OCI-LY7 (cell line): ENCODE data around the gene LY6G6C. TPM values are rescaled to one million over a fixed set of nuclear protein-coding genes. Genes with fewer than 3 reads are reported as not detected.
A peak's percentile ranks its signal among the peaks of the same experiment; 100 is the strongest.

Experiments used
- BruUV-seq: library from RNA; stranded (reverse); fragments of 400-500 nt; replicated peaks from 2 replicates; lab custom pipeline; 2021; lab: Mats Ljungman, UMichigan
- CTCF ChIA-PET: fragments of 300-600 bp; sonication (Branson Sonifier 250); formaldehyde crosslinking; loops from one replicate; lab custom pipeline; 2022; ENCODE audit warnings: antibody characterized with exemption; ENCODE audit not compliant: unreplicated experiment; lab: Charles Lee
- POLR2A ChIA-PET: fragments of 300-600 bp; sonication (Branson Sonifier 250); formaldehyde crosslinking; loops from one replicate; lab custom pipeline; 2022; ENCODE audit warnings: antibody characterized with exemption; lab: Charles Lee
- DNase-seq: peaks from one replicate; pipeline ENCODE4 v3.0.0-alpha.2; 2015; ENCODE audit warnings: low spot score
- H2AFZ ChIP-seq: fragments of 200-600 bp; sonication (generic), shearing (Covaris generic); 2 replicates; pipeline ENCODE4 v1.6.1; 2014; ENCODE audit warnings: mild to moderate bottlenecking, antibody characterized with exemption, low read length, moderate library complexity
- H3K27ac ChIP-seq: fragments of 200-600 bp; sonication (generic); 2 replicates; pipeline ENCODE4 v1.5.1; 2014; ENCODE audit warnings: mixed run types, low read depth, mild to moderate bottlenecking, moderate library complexity, low read length, inconsistent platforms; ENCODE audit not compliant: poor library complexity, severe bottlenecking
- H3K36me3 ChIP-seq: fragments of 200-600 bp; sonication (generic); 2 replicates; pipeline ENCODE4 v1.6.1; 2014; ENCODE audit warnings: mild to moderate bottlenecking, antibody characterized with exemption, low read length, moderate library complexity, mixed read lengths; ENCODE audit not compliant: insufficient read depth
- H3K4me1 ChIP-seq: fragments of 200-600 bp; sonication (generic); 2 replicates; pipeline ENCODE4 v1.5.1; 2014; ENCODE audit warnings: mild to moderate bottlenecking, low read length; ENCODE audit not compliant: insufficient read depth, poor library complexity, severe bottlenecking
- H3K4me2 ChIP-seq: fragments of 200-600 bp; sonication (generic); 2 replicates; pipeline ENCODE4 v1.6.1; 2014; ENCODE audit warnings: mild to moderate bottlenecking, low read length
- H3K4me3 ChIP-seq: fragments of 200-600 bp; sonication (generic); 2 replicates; pipeline ENCODE4 v1.5.1; 2014; ENCODE audit warnings: mild to moderate bottlenecking, low read depth, low read length; ENCODE audit not compliant: poor library complexity, severe bottlenecking
- H3K79me2 ChIP-seq: fragments of 200-600 bp; sonication (generic); 2 replicates; pipeline ENCODE4 v1.6.1; 2016; ENCODE audit warnings: low read depth, mild to moderate bottlenecking, low read length, moderate library complexity, mixed read lengths; ENCODE audit not compliant: insufficient read depth
- H3K9me2 ChIP-seq: fragments of 200-600 bp; sonication (generic); 2 replicates; pipeline ENCODE4 v1.6.1; 2016; ENCODE audit warnings: mild to moderate bottlenecking, low read length, mixed read lengths; ENCODE audit not compliant: insufficient read depth
- H3K9me3 ChIP-seq: fragments of 200-600 bp; sonication (generic); 2 replicates; pipeline ENCODE4 v1.6.1; 2014; ENCODE audit warnings: mild to moderate bottlenecking, mixed run types, low read length, mixed read lengths
- H4K20me1 ChIP-seq: fragments of 200-600 bp; sonication (generic); 2 replicates; pipeline ENCODE4 v1.6.1; 2014; ENCODE audit warnings: mild to moderate bottlenecking, antibody characterized with exemption, low read length, moderate library complexity, mixed read lengths; ENCODE audit not compliant: insufficient read depth
- EZH2phosphoT487 ChIP-seq: fragments of 200-600 bp; sonication (generic); IDR thresholded peaks from 2 replicates; pipeline ENCODE4 v1.6.1; 2018; ENCODE audit warnings: low read depth, borderline replicate concordance, mild to moderate bottlenecking, mixed run types, antibody characterized with exemption, low read length, moderate library complexity, mixed read lengths
- intact Hi-C: fragments of 100-400 bp; cut with micrococcal nuclease; formaldehyde crosslinking; loops from one replicate; pipeline ENCODE4 v1.10.0; 2022; ENCODE audit not compliant: unreplicated experiment
- total RNA-seq, 2 experiments: library from RNA; depleted of rRNA in 1 of 2; stranded (reverse); fragments of >200 nt in 1 of 2; shearing (Covaris generic) in 1 of 2; gene quantifications; 2 replicates each; pipeline ENCODE4 v1.2.3, GENCODE V29; 2014 to 2022
- TF ChIP-seq, protein P1 (sequence below): fragments of 200-600 bp; sonication (generic); conservative IDR thresholded peaks from 2 replicates; pipeline ENCODE4 v1.5.1; 2014; ENCODE audit warnings: mild to moderate bottlenecking, antibody characterized with exemption, low read length, moderate library complexity, mixed read lengths

Gene LY6G6C
- total RNA-seq, 2 experiments from 2014 or later = not detected

DNA sequence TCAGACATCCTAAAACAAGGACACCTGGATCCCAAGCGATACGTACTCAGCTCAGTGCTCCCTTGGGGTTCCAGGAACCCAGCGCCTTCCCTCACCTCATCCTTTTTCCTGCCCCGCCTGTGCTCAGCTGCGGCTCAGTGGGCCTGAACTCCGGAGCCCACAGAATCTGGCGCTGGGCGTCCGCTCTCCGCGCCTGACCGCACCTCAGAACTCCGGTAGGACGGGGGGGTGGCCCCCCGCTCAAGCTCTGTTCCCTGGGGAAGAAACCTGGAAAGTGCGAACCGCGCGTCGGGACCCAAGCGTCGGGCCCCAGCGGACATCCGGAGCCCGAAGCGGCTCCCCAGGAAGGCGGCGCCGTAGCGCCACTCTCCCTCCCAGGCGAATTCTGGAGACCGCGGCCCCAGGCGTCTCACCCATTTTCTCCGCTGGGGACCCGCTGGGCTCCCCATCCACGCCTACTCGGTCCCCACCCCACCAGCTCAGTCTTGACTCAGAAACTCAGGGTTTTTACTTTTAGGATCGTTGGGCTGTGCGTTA lies 40.3 kb downstream of the LY6G6C start:
- Histone ChIP-seq H3K27ac (no peak overlapping the region), H2AFZ (peak overlapping the region; percentile 33; the same call in 1 of the 2 replicates), H3K4me2 (peak overlapping the region; percentile 56), H3K9me2 (no peaks in the 10 kb centered on the region), H3K36me3 (peaks cover 2% of the 10 kb centered on the region; the same call in 1 of the 2 replicates), H3K9me3 (no peaks in the 10 kb centered on the region), H3K79me2 (no peaks in the 10 kb centered on the region), H3K4me3 (peak overlapping the region; percentile 18), H4K20me1 (no peaks in the 10 kb centered on the region), H3K4me1 (peaks cover 29% of the 10 kb centered on the region)
- TF ChIP-seq EZH2phosphoT487 = no peak
- TF ChIP-seq, protein P1, sequence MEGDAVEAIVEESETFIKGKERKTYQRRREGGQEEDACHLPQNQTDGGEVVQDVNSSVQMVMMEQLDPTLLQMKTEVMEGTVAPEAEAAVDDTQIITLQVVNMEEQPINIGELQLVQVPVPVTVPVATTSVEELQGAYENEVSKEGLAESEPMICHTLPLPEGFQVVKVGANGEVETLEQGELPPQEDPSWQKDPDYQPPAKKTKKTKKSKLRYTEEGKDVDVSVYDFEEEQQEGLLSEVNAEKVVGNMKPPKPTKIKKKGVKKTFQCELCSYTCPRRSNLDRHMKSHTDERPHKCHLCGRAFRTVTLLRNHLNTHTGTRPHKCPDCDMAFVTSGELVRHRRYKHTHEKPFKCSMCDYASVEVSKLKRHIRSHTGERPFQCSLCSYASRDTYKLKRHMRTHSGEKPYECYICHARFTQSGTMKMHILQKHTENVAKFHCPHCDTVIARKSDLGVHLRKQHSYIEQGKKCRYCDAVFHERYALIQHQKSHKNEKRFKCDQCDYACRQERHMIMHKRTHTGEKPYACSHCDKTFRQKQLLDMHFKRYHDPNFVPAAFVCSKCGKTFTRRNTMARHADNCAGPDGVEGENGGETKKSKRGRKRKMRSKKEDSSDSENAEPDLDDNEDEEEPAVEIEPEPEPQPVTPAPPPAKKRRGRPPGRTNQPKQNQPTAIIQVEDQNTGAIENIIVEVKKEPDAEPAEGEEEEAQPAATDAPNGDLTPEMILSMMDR = no peak
- intact Hi-C loops = loop anchor here (2.0 to 10.0 kb wide), 3 partner anchors 46 to 456 kb away; partner anchors contain the start of gene EHMT2
- ChIA-PET POLR2A (interaction anchor here (1.0 kb wide), 1 partner anchor 57 kb away, joined by 3 read pairs; no protein-coding TSS in a partner anchor), CTCF (interaction anchor here (0.5 kb wide), 1 partner anchor 183 kb away, joined by 4 read pairs; no protein-coding TSS in a partner anchor)
- no TSS peak for BruUV-seq
- peak; percentile 25 for DNase-seq

GRCh38 chr6:31680226-31681134 lies 41.1 kb downstream of the LY6G6C start, which contains the start of gene LY6G5C:
Gene LY6G5C, minus strand, starts transcription at chr6:31681067. Its CDS starts 694 bp downstream, at chr6:31680373.
- BruUV-seq = no TSS peak

More at GRCh38 chr6:31680226-31681134, 41.1 kb downstream of the LY6G6C start, which contains the start of gene LY6G5C:
- peak; percentile 74 for DNase-seq
- no peaks in the 10 kb centered on the region for H3K79me2 ChIP-seq
- H3K4me1 ChIP-seq = peaks cover 30% of the 10 kb centered on the region
- no peaks in the 10 kb centered on the region for H3K9me3 ChIP-seq
- no peaks in the 10 kb centered on the region for H3K36me3 ChIP-seq
- TF ChIP-seq EZH2phosphoT487 = no peak
- TF ChIP-seq, protein P1 = peak; percentile 70
- CTCF ChIA-PET = no interaction called here
- peak within 1 kb of the TSS; percentile 33; the same call in 1 of the 2 replicates for H2AFZ ChIP-seq
- intact Hi-C loops = loop anchor here (1.0 to 10.0 kb wide), 7 partner anchors 46 to 456 kb away; partner anchors contain the start of gene EHMT2
- H3K27ac ChIP-seq = no peak within 1 kb of the TSS
- H3K9me2 ChIP-seq = no peaks in the 10 kb centered on the region
- no peaks in the 10 kb centered on the region for H4K20me1 ChIP-seq
- POLR2A ChIA-PET = interaction anchor here (1.0 kb wide), 1 partner anchor 58 kb away, joined by 3 read pairs; no protein-coding TSS in a partner anchor
- peak within 1 kb of the TSS; percentile 18 for H3K4me3 ChIP-seq
- H3K4me2 ChIP-seq = peak within 1 kb of the TSS; percentile 56
